HEK293T (cell line): ENCODE data around the gene GH1.
"Not testable (repeated sequence)": the region's sequence is repeated elsewhere in the genome, so short reads cannot be mapped to it uniquely, and the experiment has no call there.

Experiments used
- ARNT ChIP-seq: fragments of 450-650 bp; IDR thresholded peaks from 2 replicates; pipeline ENCODE4 v1.6.1; 2017; ENCODE audit warnings: mild to moderate bottlenecking
- BHLHE40 ChIP-seq: fragments of 450-650 bp; IDR thresholded peaks from 2 replicates; pipeline ENCODE4 v1.6.1; 2016; ENCODE audit warnings: mild to moderate bottlenecking, moderate library complexity, borderline replicate concordance
- ELF4 ChIP-seq: fragments of 450-650 bp; IDR thresholded peaks from 2 replicates; pipeline ENCODE4 v1.6.1; 2017; ENCODE audit warnings: antibody characterized with exemption
- FOXA1 ChIP-seq: fragments of 450-650 bp; IDR thresholded peaks from 2 replicates; pipeline ENCODE4 v1.6.1; 2016; ENCODE audit warnings: mild to moderate bottlenecking
- FOXK2 ChIP-seq: fragments of 450-650 bp; IDR thresholded peaks from 2 replicates; pipeline ENCODE4 v1.6.1; 2016; ENCODE audit warnings: mild to moderate bottlenecking
- FOXM1 ChIP-seq: fragments of 450-650 bp; IDR thresholded peaks from 2 replicates; pipeline ENCODE4 v1.6.1; 2017; ENCODE audit warnings: mild to moderate bottlenecking, borderline replicate concordance
- HDGF ChIP-seq: fragments of 450-650 bp; IDR thresholded peaks from 2 replicates; pipeline ENCODE4 v1.6.1; 2017; ENCODE audit warnings: antibody characterized with exemption, borderline replicate concordance
- NFRKB ChIP-seq: fragments of 450-650 bp; IDR thresholded peaks from 2 replicates; pipeline ENCODE4 v1.6.1; 2016; ENCODE audit warnings: mild to moderate bottlenecking, moderate library complexity
- PKNOX1 ChIP-seq: fragments of 450-650 bp; IDR thresholded peaks from 2 replicates; pipeline ENCODE4 v1.6.1; 2016
- SP1 ChIP-seq: fragments of 450-650 bp; IDR thresholded peaks from 2 replicates; pipeline ENCODE4 v1.6.1; 2017
- SUZ12 ChIP-seq: fragments of 450-650 bp; IDR thresholded peaks from 2 replicates; pipeline ENCODE4 v1.6.1; 2016; ENCODE audit warnings: mild to moderate bottlenecking
- TARDBP ChIP-seq: fragments of 450-650 bp; IDR thresholded peaks from 2 replicates; pipeline ENCODE4 v1.6.1; 2016
- ZNF384 ChIP-seq: fragments of 450-650 bp; IDR thresholded peaks from 2 replicates; pipeline ENCODE4 v1.6.1; 2016

GRCh38 chr17:63922402-63922801 is 3.8 kb upstream of the GH1 start:
- TF ChIP-seq TARDBP, SP1, SUZ12, ARNT, BHLHE40, ELF4, FOXM1, PKNOX1, HDGF, ZNF384, FOXK2, NFRKB, FOXA1: not testable (repeated sequence)
